Measurements from ENCODE around the gene RANBP1.

RANBP1 gene

GRCh38 chr22:20125201-20126174 is 9.6 kb downstream of the RANBP1 start:
- ATAC-seq: no peak

GRCh38 chr22:20126284-20127029 is 10.6 kb downstream of the RANBP1 start:
- ATAC-seq: no peak

DNA sequence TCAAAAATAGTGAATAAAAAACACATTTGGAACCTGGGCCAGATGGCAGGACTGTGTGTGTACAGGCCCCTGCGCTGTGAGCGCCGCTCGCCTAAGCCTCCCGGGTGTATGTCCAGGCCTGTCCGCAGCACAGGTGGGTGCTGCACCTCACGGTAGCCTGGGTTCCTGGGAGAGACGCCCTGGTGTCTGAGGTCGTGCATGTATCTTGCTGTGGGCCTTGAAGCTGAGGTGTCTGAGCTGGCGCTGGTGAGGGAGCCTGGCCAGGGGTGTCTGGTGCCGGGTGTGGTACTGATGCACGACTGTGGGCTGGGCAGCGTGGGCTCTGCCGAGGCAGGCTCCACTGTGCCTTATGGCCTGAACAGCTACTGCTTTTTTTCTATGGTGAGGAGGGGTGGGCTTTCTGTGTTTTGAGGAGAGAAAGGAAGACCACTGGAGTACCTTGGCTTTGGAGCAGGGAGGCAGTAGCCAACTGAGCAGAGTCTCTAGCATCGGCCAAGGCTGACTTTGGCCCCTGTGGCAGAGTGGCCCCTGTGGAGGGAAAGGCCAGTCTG is 11.5 kb downstream of the RANBP1 start:
- no peak for ATAC-seq

DNA sequence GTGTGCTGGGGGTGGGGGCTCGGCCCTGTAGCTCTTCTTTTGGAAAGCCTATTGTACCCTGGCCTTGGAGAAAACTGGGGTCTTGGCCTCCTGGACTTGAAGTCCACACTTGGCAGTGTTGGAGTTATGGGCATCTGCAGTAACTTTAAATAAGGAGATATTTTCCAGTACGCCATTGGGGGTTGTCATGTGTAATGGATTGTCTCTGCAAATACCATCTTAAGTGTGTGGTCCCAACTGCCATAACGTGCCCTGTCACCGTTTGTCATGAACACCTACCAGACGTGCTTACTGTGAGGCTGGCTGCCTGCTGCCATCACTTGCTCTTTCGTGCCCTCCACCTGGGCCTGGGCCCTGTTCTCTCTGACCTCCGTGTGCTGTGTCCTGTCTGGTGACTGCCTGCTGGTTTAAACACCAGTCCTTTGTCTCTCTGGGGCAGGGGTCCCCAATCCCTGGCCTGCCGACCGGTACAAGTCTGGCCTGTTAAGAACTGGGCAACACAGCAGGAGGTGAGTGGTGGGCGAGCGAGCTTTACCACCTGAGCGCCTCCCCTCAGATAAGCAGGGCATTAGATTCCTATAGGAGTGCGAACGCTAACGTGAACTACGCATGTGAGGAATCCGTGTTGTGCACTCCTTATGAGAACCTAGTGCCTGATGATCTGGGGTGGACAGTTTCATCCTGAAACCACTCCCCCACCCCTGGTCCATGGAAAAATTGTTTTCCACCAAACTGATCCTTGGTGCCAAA is 12.1 kb downstream of the RANBP1 start:
- no peak for ATAC-seq

DNA sequence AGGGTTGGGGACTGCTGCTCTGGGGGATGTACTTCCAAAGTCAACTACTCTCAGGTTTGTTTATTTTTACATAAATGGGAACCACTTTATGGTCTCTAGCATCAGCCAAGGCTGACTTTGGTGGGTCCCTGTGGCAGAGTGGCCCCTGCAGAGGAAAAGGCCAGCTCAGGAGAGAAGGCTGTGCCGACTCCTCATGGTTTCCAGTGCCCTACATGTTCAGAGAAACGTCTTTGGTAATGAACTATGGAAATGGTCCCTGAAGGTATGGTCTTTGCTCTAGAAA is 12.7 kb downstream of the RANBP1 start:
- no peak for ATAC-seq

DNA sequence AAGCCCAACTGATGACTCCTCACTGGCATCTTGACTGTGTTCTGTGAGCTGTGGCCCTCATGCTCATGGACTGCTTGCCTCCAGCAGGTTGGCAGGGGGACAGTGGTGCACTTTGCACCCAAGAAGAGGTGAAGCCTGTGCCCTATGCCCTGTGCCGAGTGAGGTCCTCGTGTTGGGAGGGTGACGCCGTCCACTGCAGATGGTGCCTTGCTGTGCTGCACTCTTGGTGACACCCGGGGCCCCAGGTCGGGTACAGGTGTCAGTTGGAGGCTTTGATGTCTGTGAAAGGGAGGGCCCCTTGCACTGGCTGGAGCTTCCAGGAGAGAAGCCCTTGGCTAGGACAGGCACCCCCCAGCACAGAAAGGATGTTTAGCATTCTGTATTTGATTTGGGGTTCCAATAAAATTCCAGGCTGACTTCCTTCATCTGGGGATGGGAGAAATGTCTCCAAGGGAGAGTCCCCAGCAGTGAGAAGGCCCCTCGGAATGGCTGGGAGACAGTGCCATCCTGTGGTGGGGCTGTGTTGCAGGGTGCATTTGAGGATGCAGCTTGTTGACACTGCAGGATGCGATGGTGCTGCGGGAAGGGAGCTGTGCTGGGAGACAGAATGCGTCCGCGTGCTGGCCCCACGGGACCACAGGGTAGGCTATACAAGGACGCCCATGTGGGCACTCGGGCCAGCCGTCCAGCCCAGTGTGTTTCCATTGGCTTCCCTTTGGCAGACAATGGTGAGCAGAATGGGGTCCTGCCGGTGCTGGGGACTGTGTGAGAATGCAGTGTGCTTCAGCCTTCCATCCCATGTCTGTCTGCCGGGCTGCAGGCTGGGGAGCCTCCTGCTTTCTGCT is 13.2 kb downstream of the RANBP1 start:
- peak; percentile 6 to 18 for ATAC-seq

DNA sequence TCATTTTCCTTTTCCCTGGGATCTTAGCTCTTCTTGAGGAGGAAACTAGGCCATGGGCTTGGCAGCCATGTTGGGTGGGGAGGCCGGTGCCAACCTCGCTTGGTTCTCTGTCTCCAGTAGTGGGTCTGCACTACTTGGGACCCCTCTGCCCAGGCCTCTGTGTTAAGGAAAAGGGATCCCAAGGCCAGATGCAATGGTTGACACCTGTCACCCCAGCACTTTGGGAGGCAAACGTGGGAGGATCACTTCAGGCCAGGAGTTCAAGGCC is 13.8 kb downstream of the RANBP1 start:
- no peak for ATAC-seq

- ATAC-seq: no peak
Measured at GRCh38 chr22:20130319-20130718, 14.4 kb downstream of the RANBP1 start.

DNA sequence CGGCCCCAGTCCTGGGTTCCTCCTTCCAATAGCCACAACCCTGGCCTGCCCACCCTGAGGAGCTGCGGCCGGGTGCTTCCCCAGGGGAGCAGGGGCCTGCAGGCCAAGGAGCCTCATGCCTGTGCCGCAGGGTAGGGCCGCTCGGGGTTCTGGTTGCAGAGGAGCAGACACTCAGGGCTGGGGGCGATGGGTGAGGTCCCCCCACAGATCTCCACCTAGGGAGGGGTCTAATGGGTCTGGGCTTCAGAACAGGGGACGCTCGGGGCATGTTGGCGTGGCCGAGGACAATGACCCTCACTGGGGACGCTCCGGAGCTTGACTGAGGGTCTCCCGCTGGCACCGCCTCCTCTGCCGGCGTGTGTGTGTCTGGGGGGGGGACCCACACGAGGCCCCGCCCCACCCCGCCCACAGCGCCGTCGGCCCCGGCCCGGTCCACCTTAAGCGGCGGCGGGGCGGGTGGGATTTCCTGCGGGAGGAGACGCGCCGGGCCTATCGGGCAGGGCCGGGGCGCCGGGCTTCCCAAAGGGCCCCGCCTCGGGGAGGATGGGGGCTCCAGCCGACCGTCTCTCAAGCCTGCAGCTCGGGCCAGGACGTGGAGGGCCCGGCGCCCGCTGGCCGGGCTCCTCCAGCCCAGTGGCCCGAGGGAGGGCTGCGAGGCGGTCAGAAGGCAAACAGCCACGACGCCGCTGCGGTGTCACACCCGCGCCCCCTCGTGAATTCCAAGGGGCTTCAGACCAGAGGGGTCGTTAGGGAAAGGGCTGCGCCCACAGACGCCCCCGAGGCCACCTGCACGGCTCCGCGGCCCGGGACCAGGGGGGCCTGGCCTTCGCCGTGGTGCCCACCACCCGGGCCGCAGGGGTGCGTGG is 15.1 kb downstream of the RANBP1 start:
- peak; percentile 84 to 86 for ATAC-seq

DNA sequence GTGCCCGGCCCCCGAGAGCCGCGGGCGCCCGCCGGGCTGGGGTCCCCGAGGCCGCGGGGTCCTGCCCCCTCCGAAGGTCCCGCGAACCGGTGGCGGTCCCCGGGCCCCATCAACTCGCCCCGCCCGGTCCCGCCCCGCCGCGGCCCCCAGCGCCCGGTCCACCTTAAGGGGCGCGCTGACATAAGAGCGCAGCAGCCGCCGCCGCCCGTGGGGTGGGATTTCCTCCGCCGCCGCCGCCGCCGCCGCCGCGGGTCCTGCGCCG is 15.6 kb downstream of the RANBP1 start, which contains the start of gene ZDHHC8:
Gene ZDHHC8 (plus strand): TSS at position 208 of the 262 bp plus-strand sequence. CDS start 144 bp downstream, outside the sequence.
- ATAC-seq: peak; percentile 72 to 74

DNA sequence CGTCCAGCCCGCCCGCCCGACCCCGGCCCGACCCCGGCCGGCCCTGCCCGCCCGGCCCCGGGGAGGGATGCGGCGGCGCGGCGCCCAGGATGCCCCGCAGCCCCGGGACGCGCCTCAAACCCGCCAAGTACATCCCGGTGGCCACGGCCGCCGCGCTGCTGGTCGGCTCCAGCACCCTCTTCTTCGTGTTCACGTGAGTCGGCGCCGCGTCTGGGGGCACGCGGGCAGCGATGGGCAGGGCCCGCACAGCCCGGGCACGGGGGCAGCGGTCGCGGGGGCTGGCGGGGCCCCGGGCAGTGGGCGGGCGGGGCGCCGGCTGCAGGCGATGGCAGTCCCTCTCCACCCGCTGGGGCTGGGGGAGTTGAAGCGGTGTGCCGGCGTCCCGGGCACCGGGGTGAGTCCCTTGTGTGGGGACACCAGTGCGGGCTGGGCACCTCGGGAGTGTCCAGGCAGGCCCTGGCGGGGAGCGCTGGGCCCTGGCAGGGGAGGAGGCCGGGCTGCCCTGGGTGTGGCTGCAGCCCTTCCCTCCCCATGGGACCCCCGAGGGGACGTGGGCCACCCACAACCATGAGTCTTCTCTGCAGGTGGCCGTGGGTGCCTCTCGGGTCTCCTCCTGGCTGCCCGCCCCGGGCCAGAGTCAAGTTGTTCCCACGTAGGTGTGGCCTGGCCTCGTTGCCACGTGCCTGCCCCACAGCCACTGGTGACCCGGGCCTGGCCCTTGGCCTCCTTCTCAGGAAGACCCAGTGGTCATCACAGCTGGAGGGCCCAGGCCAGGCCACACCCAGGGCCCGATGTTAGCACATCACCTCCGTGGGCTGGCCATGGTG is 16.2 kb downstream of the RANBP1 start:
- ATAC-seq: peak; percentile 1 to 2

DNA sequence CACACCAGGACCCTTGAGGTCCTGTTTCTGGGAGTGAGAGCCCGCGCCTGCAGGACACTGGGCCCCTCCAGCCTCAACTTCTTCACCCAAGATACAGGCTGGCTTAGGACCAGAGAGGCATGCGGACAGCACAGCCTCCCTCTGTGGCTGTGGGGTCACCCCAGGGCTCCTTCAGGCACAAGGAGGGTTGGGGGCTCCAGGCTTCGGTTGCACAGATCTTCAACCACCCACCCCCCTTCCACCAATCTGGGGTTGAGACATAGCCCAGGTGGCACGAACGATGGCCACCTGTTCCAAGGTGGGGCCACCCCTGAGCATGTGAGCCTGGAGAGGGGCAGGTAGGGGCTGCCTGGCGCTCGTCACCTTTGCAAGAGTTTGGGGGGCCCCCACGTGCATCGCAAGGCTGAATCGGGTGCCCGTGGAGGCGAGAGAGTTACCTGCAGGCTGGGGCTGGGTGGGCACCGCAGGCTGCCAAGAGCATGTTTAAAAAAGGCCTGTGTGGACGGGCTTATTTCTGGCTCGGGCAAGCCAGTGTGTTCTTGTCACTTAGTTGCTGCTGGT is 16.9 kb downstream of the RANBP1 start:
- ATAC-seq: no peak

DNA sequence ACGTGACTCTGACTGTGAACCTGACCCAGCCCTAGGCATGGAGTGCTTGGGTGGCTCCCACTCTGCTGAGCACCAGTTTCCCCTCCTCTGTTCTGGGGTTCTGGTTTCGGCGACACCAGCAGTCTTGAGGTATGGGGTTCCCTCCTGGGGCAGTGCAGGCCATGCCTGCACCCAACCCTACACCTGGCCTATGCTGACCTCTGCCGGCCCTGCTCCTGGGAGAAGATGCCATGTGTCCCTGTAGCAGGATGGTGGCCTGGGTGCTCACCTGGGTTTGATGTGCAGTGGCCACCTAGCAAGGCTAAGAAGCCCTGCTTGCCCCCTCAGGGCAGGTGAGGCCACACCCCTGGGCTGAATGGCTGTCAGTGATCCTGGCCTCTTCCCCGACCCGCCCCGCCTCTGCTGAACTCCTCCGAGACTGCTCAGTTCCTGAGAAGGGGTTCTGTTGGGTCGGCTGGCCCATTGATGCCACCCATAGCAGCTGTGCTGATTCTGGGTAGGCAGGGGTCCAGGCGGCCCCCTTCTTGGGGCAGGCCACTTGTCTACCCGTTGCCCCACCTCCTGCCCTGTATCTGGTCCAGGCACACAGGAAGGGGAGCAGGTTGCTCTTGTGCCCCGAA is 18.1 kb downstream of the RANBP1 start:
- no peak for ATAC-seq

- ATAC-seq: no peak
Measured at GRCh38 chr22:20135265-20135664, 19.4 kb downstream of the RANBP1 start.

- ATAC-seq: no peak
Measured at GRCh38 chr22:20135806-20136602, 20.1 kb downstream of the RANBP1 start.

DNA sequence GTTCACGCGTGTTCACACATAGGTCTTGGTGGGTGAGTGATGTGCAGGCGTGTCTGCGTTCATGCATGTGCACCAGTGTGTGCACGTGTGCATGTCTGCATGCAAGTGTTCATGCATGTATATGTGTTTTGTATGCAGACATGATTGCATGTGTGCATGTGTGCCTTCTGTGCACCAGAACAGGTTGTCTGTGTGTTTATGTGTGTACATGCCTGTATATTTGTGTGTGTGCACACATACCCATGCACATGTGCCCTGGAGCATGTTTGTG is 20.6 kb downstream of the RANBP1 start:
- ATAC-seq: no peak

- no peak for ATAC-seq
Measured at GRCh38 chr22:20137113-20137512, 21.2 kb downstream of the RANBP1 start.

- ATAC-seq: no peak
Measured at GRCh38 chr22:20137671-20138416, 21.9 kb downstream of the RANBP1 start.

- no peak for ATAC-seq
Measured at GRCh38 chr22:20138417-20138738, 22.5 kb downstream of the RANBP1 start.

Data from activated CD4-positive, CD25-positive, alpha-beta regulatory T cell treated with anti-CD3 and anti-CD28 coated beads, Interleukin-2, amount 50 U/mL, for 24 hours (primary cell).